ENCODE data around the gene MRPL36.

The MRPL36 gene

GRCh38 chr5:1806974-1807373, 7.3 kb upstream of the MRPL36 start:
- DNase-seq (ENCODE audit: extremely low spot score) = no peak
- ChIA-PET CTCF (no interaction called here), POLR2A (no interaction called here)
- no peak for TF ChIP-seq LEF1 (IDR thresholded peaks at IDR 0.05; ENCODE audit: borderline replicate concordance)
- no peak for TF ChIP-seq TARDBP (IDR thresholded peaks at IDR 0.05)
- no peak for TF ChIP-seq ELF4 (IDR thresholded peaks at IDR 0.05)
- no peak for TF ChIP-seq FOXA1 (IDR thresholded peaks at IDR 0.05)
- no peak for TF ChIP-seq SUZ12 (IDR thresholded peaks at IDR 0.05)
- no peak for TF ChIP-seq NFRKB (IDR thresholded peaks at IDR 0.05)
- no peak for TF ChIP-seq HDGF (IDR thresholded peaks at IDR 0.05; ENCODE audit: borderline replicate concordance)
- no peak for TF ChIP-seq ARNT (IDR thresholded peaks at IDR 0.05)
- TF ChIP-seq ZNF384 (IDR thresholded peaks at IDR 0.05) = no peak
- no peak for TF ChIP-seq L3MBTL2 (conservative IDR thresholded peaks at IDR 0.05)
- TF ChIP-seq SP1 (IDR thresholded peaks at IDR 0.05) = no peak
- no peak for TF ChIP-seq PKNOX1 (IDR thresholded peaks at IDR 0.05)

- DNase-seq (ENCODE audit: extremely low spot score) = no peak
- ChIA-PET POLR2A (no interaction called here), CTCF (no interaction called here)
- TF ChIP-seq TARDBP (IDR thresholded peaks at IDR 0.05) = no peak
- TF ChIP-seq L3MBTL2 (conservative IDR thresholded peaks at IDR 0.05) = no peak
- no peak for TF ChIP-seq LEF1 (IDR thresholded peaks at IDR 0.05; ENCODE audit: borderline replicate concordance)
- TF ChIP-seq HDGF (IDR thresholded peaks at IDR 0.05; ENCODE audit: borderline replicate concordance) = no peak
- no peak for TF ChIP-seq CTBP1 (IDR thresholded peaks at IDR 0.05; ENCODE audit: borderline replicate concordance)
- no peak for TF ChIP-seq FOXA1 (IDR thresholded peaks at IDR 0.05)
- no peak for TF ChIP-seq SP1 (IDR thresholded peaks at IDR 0.05)
- no peak for TF ChIP-seq ARNT (IDR thresholded peaks at IDR 0.05)
- TF ChIP-seq ELF4 (IDR thresholded peaks at IDR 0.05) = no peak
- TF ChIP-seq FOXK2 (IDR thresholded peaks at IDR 0.05) = no peak
- TF ChIP-seq BHLHE40 (IDR thresholded peaks at IDR 0.05; ENCODE audit: borderline replicate concordance) = no peak
- no peak for TF ChIP-seq FOXM1 (IDR thresholded peaks at IDR 0.05; ENCODE audit: borderline replicate concordance)
- TF ChIP-seq PKNOX1 (IDR thresholded peaks at IDR 0.05) = no peak
- no peak for TF ChIP-seq SUZ12 (IDR thresholded peaks at IDR 0.05)
- no peak for TF ChIP-seq ZNF384 (IDR thresholded peaks at IDR 0.05)
- no peak for TF ChIP-seq NFRKB (IDR thresholded peaks at IDR 0.05)
These were observed 6.6 kb upstream of the MRPL36 start for GRCh38 chr5:1806199-1806598.

- CTCF ChIA-PET = no interaction called here
- no peak for DNase-seq (ENCODE audit: extremely low spot score)
- POLR2A ChIA-PET = no interaction called here
- TF ChIP-seq HDGF (IDR thresholded peaks at IDR 0.05; ENCODE audit: borderline replicate concordance) (no peak), ELF4 (IDR thresholded peaks at IDR 0.05) (no peak), BHLHE40 (IDR thresholded peaks at IDR 0.05; ENCODE audit: borderline replicate concordance) (no peak), NFRKB (IDR thresholded peaks at IDR 0.05) (no peak), CTBP1 (IDR thresholded peaks at IDR 0.05; ENCODE audit: borderline replicate concordance) (no peak), LEF1 (IDR thresholded peaks at IDR 0.05; ENCODE audit: borderline replicate concordance) (no peak), ZNF384 (IDR thresholded peaks at IDR 0.05) (no peak), L3MBTL2 (conservative IDR thresholded peaks at IDR 0.05) (no peak), PKNOX1 (IDR thresholded peaks at IDR 0.05) (no peak), SUZ12 (IDR thresholded peaks at IDR 0.05) (no peak), TARDBP (IDR thresholded peaks at IDR 0.05) (no peak), FOXM1 (IDR thresholded peaks at IDR 0.05; ENCODE audit: borderline replicate concordance) (no peak), ARNT (IDR thresholded peaks at IDR 0.05) (no peak)
These were observed 6.1 kb upstream of the MRPL36 start for GRCh38 chr5:1805736-1806135.

GRCh38 chr5:1805326-1805725, 5.7 kb upstream of the MRPL36 start:
- POLR2A ChIA-PET = interaction anchor here (0.6 kb wide), 1 partner anchor 42 kb away, joined by 3 read pairs; no protein-coding TSS in a partner anchor
- DNase-seq (ENCODE audit: extremely low spot score) = no peak
- CTCF ChIA-PET = no interaction called here
- no peak for TF ChIP-seq TARDBP (IDR thresholded peaks at IDR 0.05)
- no peak for TF ChIP-seq NFRKB (IDR thresholded peaks at IDR 0.05)
- no peak for TF ChIP-seq ARNT (IDR thresholded peaks at IDR 0.05)
- no peak for TF ChIP-seq BHLHE40 (IDR thresholded peaks at IDR 0.05; ENCODE audit: borderline replicate concordance)
- TF ChIP-seq PKNOX1 (IDR thresholded peaks at IDR 0.05) = no peak
- no peak for TF ChIP-seq FOXK2 (IDR thresholded peaks at IDR 0.05)
- TF ChIP-seq FOXM1 (IDR thresholded peaks at IDR 0.05; ENCODE audit: borderline replicate concordance) = no peak
- TF ChIP-seq L3MBTL2 (conservative IDR thresholded peaks at IDR 0.05) = no peak
- TF ChIP-seq FOXA1 (IDR thresholded peaks at IDR 0.05) = no peak
- TF ChIP-seq CTBP1 (IDR thresholded peaks at IDR 0.05; ENCODE audit: borderline replicate concordance) = no peak
- no peak for TF ChIP-seq ZNF384 (IDR thresholded peaks at IDR 0.05)
- no peak for TF ChIP-seq LEF1 (IDR thresholded peaks at IDR 0.05; ENCODE audit: borderline replicate concordance)
- TF ChIP-seq ELF4 (IDR thresholded peaks at IDR 0.05) = no peak
- no peak for TF ChIP-seq HDGF (IDR thresholded peaks at IDR 0.05; ENCODE audit: borderline replicate concordance)

GRCh38 chr5:1804001-1804690, 4.5 kb upstream of the MRPL36 start:
- TF ChIP-seq NFRKB (IDR thresholded peaks at IDR 0.05) (no peak), L3MBTL2 (conservative IDR thresholded peaks at IDR 0.05) (no peak), CTBP1 (IDR thresholded peaks at IDR 0.05; ENCODE audit: borderline replicate concordance) (no peak), FOXM1 (IDR thresholded peaks at IDR 0.05; ENCODE audit: borderline replicate concordance) (no peak), SUZ12 (IDR thresholded peaks at IDR 0.05) (no peak), ELF4 (IDR thresholded peaks at IDR 0.05) (no peak), ARNT (IDR thresholded peaks at IDR 0.05) (no peak), FOXA1 (IDR thresholded peaks at IDR 0.05) (no peak), TARDBP (IDR thresholded peaks at IDR 0.05) (no peak), FOXK2 (IDR thresholded peaks at IDR 0.05) (no peak), BHLHE40 (IDR thresholded peaks at IDR 0.05; ENCODE audit: borderline replicate concordance) (no peak)
- POLR2A ChIA-PET = no interaction called here
- CTCF ChIA-PET = no interaction called here
- no peak for DNase-seq (ENCODE audit: extremely low spot score)

All from HEK293T (cell line).